ENCODE data around the gene TMPRSS6.

DNA sequence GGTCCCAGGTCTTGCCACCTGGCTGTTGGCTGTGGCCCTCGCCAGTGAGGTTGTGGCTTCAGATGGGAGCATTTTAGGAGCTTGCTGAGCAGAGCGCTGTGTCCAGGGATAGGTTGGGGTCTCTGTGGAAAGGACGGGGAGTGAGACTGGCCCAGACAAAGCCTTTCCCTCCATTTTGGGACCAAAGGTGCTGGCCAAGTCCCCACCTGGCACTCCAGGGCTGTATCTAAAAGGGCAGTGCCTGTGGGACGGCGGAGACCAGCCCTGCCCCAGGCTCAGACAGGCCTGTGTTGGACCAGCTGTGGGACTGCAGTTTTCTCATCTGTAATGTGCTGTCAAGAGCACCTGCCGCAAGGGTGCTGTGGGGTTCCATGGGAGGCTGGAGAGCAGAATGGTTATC is 62.9 kb downstream of the TMPRSS6 start:
- no peak for TF ChIP-seq POLR2A (IDR thresholded peaks at IDR 0.05)
- no peak for TF ChIP-seq CTCF (IDR thresholded peaks at IDR 0.05 in 4 of 5, conservative IDR thresholded peaks at IDR 0.05 in 1 of 5)
